ENCODE data around the gene NCKAP5L. TPM values are rescaled to one million over a fixed set of nuclear protein-coding genes. Genes with fewer than 3 reads are reported as not detected.

NCKAP5L gene
- total RNA-seq, 2 experiments from 2014 or later, result 9.2 to 9.8 TPM

GRCh38 chr12:49842519-49843352, 14.5 kb upstream of the NCKAP5L start, which contains the start of gene BCDIN3D:
BCDIN3D (minus strand) TSS chr12:49843106; CDS start chr12:49843087, 19 bp downstream.
- no peaks in the 10 kb centered on the region for H3K9me3 ChIP-seq (ENCODE audit: control insufficient read depth in 1 of 2, insufficient read depth in 1 of 2, low read length in 2 of 2)
- peak within 1 kb of the TSS; percentile 80 to 85 for H3K27ac ChIP-seq (ENCODE audit: low read depth in 1 of 2, low read length in 2 of 2)
- Mint-ChIP-seq H3K4me1 (ENCODE audit: low read depth) (peaks cover 43% of the 10 kb centered on the region), H3K27me3 (no peaks in the 10 kb centered on the region), H3K36me3 (ENCODE audit: low read depth) (peaks cover 8% of the 10 kb centered on the region), H3K9me3 (no peaks in the 10 kb centered on the region), H3K27ac (peak within 1 kb of the TSS; percentile 88), H3K4me3 (peak within 1 kb of the TSS; percentile 90)
- peaks cover 6% of the 10 kb centered on the region for H3K36me3 ChIP-seq (ENCODE audit: insufficient read depth, low read length)
- ATAC-seq (ENCODE audit: poor library complexity) (peak; percentile 90), DNase-seq (peak; percentile 86 to 97 (median 90))
- no peak for TF ChIP-seq CTCF (IDR thresholded peaks at IDR 0.05)
- ChIA-PET CTCF (interaction anchor here (0.9 to 1.9 kb wide), 4 partner anchors 15 to 220 kb away, joined by 4 read pairs; partner anchors contain the start of genes NCKAP5L, PRPF40B and TMBIM6), POLR2A (interaction anchor here (0.6 to 3.2 kb wide), 16 partner anchors 9 to 476 kb away, joined by 4 to 33 read pairs (median 7); partner anchors contain the start of genes COX14, NCKAP5L, PRPF40B and SPATS2)
- H3K4me1 ChIP-seq (ENCODE audit: insufficient read depth, low read length), result peaks cover 34% of the 10 kb centered on the region
- H3K27me3 ChIP-seq (ENCODE audit: control insufficient read depth in 1 of 2, insufficient read depth in 2 of 2, low read length in 2 of 2), result no peaks in the 10 kb centered on the region
- peak within 1 kb of the TSS; percentile 83 for H3K4me3 ChIP-seq (ENCODE audit: low read length)
- intact Hi-C loops (cut with DNase I, micrococcal nuclease), result loop anchor here (1.0 to 10.0 kb wide), 5 partner anchors 14 to 215 kb away; partner anchors contain the start of genes NCKAP5L (in 1 of the 2), RACGAP1 (in 1 of the 2) and TMBIM6 (in 1 of the 2)

- H3K4me3 Mint-ChIP-seq, result peak overlapping the region; percentile 78
- ChIA-PET CTCF (interaction anchor here (0.6 to 3.7 kb wide), 18 partner anchors 11 to 302 kb away, joined by 3 to 22 read pairs (median 4); partner anchors contain the start of gene TMBIM6), POLR2A (interaction anchor here (0.9 to 3.8 kb wide), 5 partner anchors 10 to 166 kb away, joined by 3 to 19 read pairs (median 3); partner anchors contain the start of genes NCKAP5L and TMBIM6)
- H3K4me1 ChIP-seq (ENCODE audit: insufficient read depth, low read length), result peaks cover 25% of the 10 kb centered on the region
- DNase-seq (peak in 8 of 14 experiments; percentile 17 to 72 (median 40)), ATAC-seq (ENCODE audit: poor library complexity) (peak; percentile 28)
- intact Hi-C loops (cut with DNase I, micrococcal nuclease), result loop anchor here (1.0 to 5.0 kb wide), 5 partner anchors 63 to 202 kb away; partner anchors contain the start of gene TMBIM6 (in 1 of the 2)
- no peak overlapping the region for H3K4me3 ChIP-seq (ENCODE audit: low read length)
- no peak overlapping the region for H3K27ac Mint-ChIP-seq
- TF ChIP-seq CTCF (IDR thresholded peaks at IDR 0.05), result peak; percentile 75
- H3K4me1 Mint-ChIP-seq (ENCODE audit: low read depth), result peaks cover 36% of the 10 kb centered on the region
- H3K36me3 ChIP-seq (ENCODE audit: insufficient read depth, low read length), result peaks cover 6% of the 10 kb centered on the region
- H3K27me3 ChIP-seq (ENCODE audit: control insufficient read depth in 1 of 2, insufficient read depth in 2 of 2, low read length in 2 of 2), result no peaks in the 10 kb centered on the region
- H3K27me3 Mint-ChIP-seq, result no peaks in the 10 kb centered on the region
- peaks cover 8% of the 10 kb centered on the region for H3K36me3 Mint-ChIP-seq (ENCODE audit: low read depth)
- H3K9me3 Mint-ChIP-seq, result no peaks in the 10 kb centered on the region
- H3K9me3 ChIP-seq (ENCODE audit: control insufficient read depth in 1 of 2, insufficient read depth in 1 of 2, low read length in 2 of 2), result no peaks in the 10 kb centered on the region
- no peak overlapping the region for H3K27ac ChIP-seq (ENCODE audit: low read depth in 1 of 2, low read length in 2 of 2)
These were observed 10.9 kb upstream of the NCKAP5L start for GRCh38 chr12:49838973-49839633.

GRCh38 chr12:49832836-49833421, 4.7 kb upstream of the NCKAP5L start:
- no peak overlapping the region for H3K4me3 ChIP-seq (ENCODE audit: low read length)
- Mint-ChIP-seq H3K4me3 (no peak overlapping the region), H3K27me3 (no peaks in the 10 kb centered on the region), H3K36me3 (ENCODE audit: low read depth) (peaks cover 4% of the 10 kb centered on the region), H3K9me3 (no peaks in the 10 kb centered on the region), H3K4me1 (ENCODE audit: low read depth) (peaks cover 17% of the 10 kb centered on the region), H3K27ac (no peak overlapping the region)
- intact Hi-C loops (cut with DNase I, micrococcal nuclease), result no loop called here
- peaks cover 9% of the 10 kb centered on the region for H3K4me1 ChIP-seq (ENCODE audit: insufficient read depth, low read length)
- DNase-seq (no peak), ATAC-seq (ENCODE audit: poor library complexity) (no peak)
- H3K27me3 ChIP-seq (ENCODE audit: control insufficient read depth in 1 of 2, insufficient read depth in 2 of 2, low read length in 2 of 2), result no peaks in the 10 kb centered on the region
- ChIA-PET POLR2A (interaction anchor here (1.1 kb wide), 1 partner anchor 10 kb away, joined by 6 read pairs; the partner anchor contains the start of gene BCDIN3D), CTCF (interaction anchor here (1.0 kb wide), 1 partner anchor 74 kb away, joined by 3 read pairs; no protein-coding TSS in a partner anchor)
- no peaks in the 10 kb centered on the region for H3K9me3 ChIP-seq (ENCODE audit: control insufficient read depth in 1 of 2, insufficient read depth in 1 of 2, low read length in 2 of 2)
- H3K27ac ChIP-seq (ENCODE audit: low read depth in 1 of 2, low read length in 2 of 2), result no peak overlapping the region
- H3K36me3 ChIP-seq (ENCODE audit: insufficient read depth, low read length), result peaks cover under 1% of the 10 kb centered on the region
- TF ChIP-seq CTCF (IDR thresholded peaks at IDR 0.05), result no peak
